PC-9 (cell line): ENCODE data around the gene ADAMTS19.

Source experiments
- CTCF ChIP-seq: fragments of 200-600 bp; sonication (generic); conservative IDR thresholded peaks from 2 replicates; pipeline ENCODE4 v1.6.1; 2017; ENCODE audit warnings: mixed run types, antibody characterized with exemption, mild to moderate bottlenecking, moderate library complexity
- EZH2 ChIP-seq: fragments of 200-600 bp; sonication (generic); IDR thresholded peaks from 2 replicates; pipeline ENCODE4 v1.8.0; 2017; ENCODE audit warnings: antibody characterized with exemption, low read depth

- TF ChIP-seq CTCF = no peak
- TF ChIP-seq EZH2 = no peak
These were observed 149.6 kb downstream of the ADAMTS19 start for GRCh38 chr5:129609710-129610109.
